GM21390 (cell line): ENCODE measurements around the gene PITRM1.

Experiments
- ATAC-seq: cut with Tn5 transposase; IDR thresholded peaks from one replicate; pipeline ENCODE4 v1.9.1; 2021; ENCODE audit not compliant: unreplicated experiment

Gene PITRM1

GRCh38 chr10:3167611-3168330 is 4.8 kb downstream of the PITRM1 start:
- no peak for ATAC-seq

- no peak for ATAC-seq
Measured at GRCh38 chr10:3166496-3167290, 5.9 kb downstream of the PITRM1 start.

GRCh38 chr10:3165196-3165595 is 7.4 kb downstream of the PITRM1 start:
- ATAC-seq, result no peak

- ATAC-seq, result no peak
Measured at GRCh38 chr10:3163879-3164278, 8.7 kb downstream of the PITRM1 start.

GRCh38 chr10:3162533-3162932 is 10.0 kb downstream of the PITRM1 start:
- no peak for ATAC-seq

- no peak for ATAC-seq
Measured at GRCh38 chr10:3159152-3159551, 13.4 kb downstream of the PITRM1 start.

GRCh38 chr10:3154666-3155065 is 17.9 kb downstream of the PITRM1 start:
- ATAC-seq, result no peak

GRCh38 chr10:3152566-3152935 is 20.0 kb downstream of the PITRM1 start:
- ATAC-seq, result no peak

- ATAC-seq, result no peak
Measured at GRCh38 chr10:3151889-3152565, 20.6 kb downstream of the PITRM1 start.

GRCh38 chr10:3150961-3151360 is 21.6 kb downstream of the PITRM1 start:
- ATAC-seq, result no peak

GRCh38 chr10:3150366-3150765 is 22.2 kb downstream of the PITRM1 start:
- ATAC-seq, result no peak

GRCh38 chr10:3149918-3150317 is 22.7 kb downstream of the PITRM1 start:
- no peak for ATAC-seq

GRCh38 chr10:3148994-3149393 is 23.6 kb downstream of the PITRM1 start:
- ATAC-seq, result no peak

GRCh38 chr10:3148041-3148440 is 24.5 kb downstream of the PITRM1 start:
- ATAC-seq, result no peak

GRCh38 chr10:3147117-3147820 is 25.3 kb downstream of the PITRM1 start:
- ATAC-seq, result no peak

GRCh38 chr10:3146289-3146688 is 26.3 kb downstream of the PITRM1 start:
- ATAC-seq, result no peak

GRCh38 chr10:3145366-3145765 is 27.2 kb downstream of the PITRM1 start:
- no peak for ATAC-seq

- ATAC-seq, result no peak
Measured at GRCh38 chr10:3143791-3144434, 28.7 kb downstream of the PITRM1 start.

GRCh38 chr10:3143366-3143765 is 29.2 kb downstream of the PITRM1 start:
- no peak for ATAC-seq

GRCh38 chr10:3142146-3142875 is 30.3 kb downstream of the PITRM1 start:
- ATAC-seq, result no peak
